Esophagus squamous epithelium (tissue), 5 donors: ENCODE measurements around the gene NHSL2. TPM values are rescaled to one million over a fixed set of nuclear protein-coding genes. Genes with fewer than 3 reads are reported as not detected.

Source experiments
- DNase-seq: peaks from one replicate; lab custom pipeline; 2025; lab: John Stamatoyannopoulos, UW
- H3K27ac ChIP-seq, 4 donors: fragments of 200-600 bp; sonication (generic); one replicate each; pipeline ENCODE4 v1.5.1; 2016 to 2019; ENCODE audit warnings: mild to moderate bottlenecking in 1 of 4
- H3K27me3 ChIP-seq, 4 donors: fragments of 200-600 bp; sonication (generic); 1 replicate in 3 of 4; 2 replicates in 1 of 4; pipeline versions ENCODE4 v1.5.1 to v1.6.0; 2017 to 2021; ENCODE audit warnings: antibody characterized with exemption in 1 of 4
- H3K36me3 ChIP-seq, 3 donors: fragments of 200-600 bp; sonication (generic); one replicate each; pipeline ENCODE4 v1.5.1; 2016 to 2019
- H3K4me1 ChIP-seq, 3 donors: fragments of 200-600 bp; sonication (generic); one replicate each; pipeline ENCODE4 v1.5.1; 2017 to 2019
- H3K4me3 ChIP-seq, 4 donors: fragments of 200-600 bp; sonication (generic); 1 replicate in 3 of 4; 2 replicates in 1 of 4; pipeline ENCODE4 v1.5.1; 2016 to 2019; ENCODE audit warnings: mild to moderate bottlenecking in 2 of 4, moderate library complexity in 1 of 4
- H3K9me3 ChIP-seq, 3 donors: fragments of 200-600 bp; sonication (generic); one replicate each; pipeline ENCODE4 v1.5.1; 2016 to 2019
- POLR2A ChIP-seq, 4 donors: fragments of 450-650 bp; IDR thresholded peaks; one replicate each; pipeline ENCODE4 v1.6.1; 2017; ENCODE audit warnings: antibody characterized with exemption in 4 of 4, mild to moderate bottlenecking in 4 of 4, moderate library complexity in 3 of 4
- WGBS, 2 donors: methylation state at CpG; one replicate each; pipeline ENCODE4 v1.1.5; 2018; 5-methylcytosine and 5-hydroxymethylcytosine counted together
- intact Hi-C: fragments of 100-400 bp; cut with DNase I; formaldehyde crosslinking; loops from one replicate; pipeline ENCODE4 v1.15.0; 2022
- total RNA-seq, 4 donors: library from RNA; depleted of rRNA; stranded (reverse); fragments of >200 nt; gene quantifications; one replicate each; pipeline ENCODE4 v1.1.0, GENCODE V29; 2016
- TF ChIP-seq, protein P1 (sequence below), 6 experiments: fragments of 450-650 bp in 4 of 6; fragments of 200-600 bp in 2 of 6; sonication (generic) in 2 of 6; IDR thresholded peaks; one replicate each; pipeline ENCODE4 v1.5.1; 2016 to 2019; ENCODE audit warnings: antibody characterized with exemption in 6 of 6, mild to moderate bottlenecking in 4 of 6, moderate library complexity in 4 of 6
- donor health status: DM: yes; HTN: yes; CAD: no.

The NHSL2 gene
- total RNA-seq, 4 donors from 2014 or later: 0.23 to 7.1 (median 1.6) TPM

DNA sequence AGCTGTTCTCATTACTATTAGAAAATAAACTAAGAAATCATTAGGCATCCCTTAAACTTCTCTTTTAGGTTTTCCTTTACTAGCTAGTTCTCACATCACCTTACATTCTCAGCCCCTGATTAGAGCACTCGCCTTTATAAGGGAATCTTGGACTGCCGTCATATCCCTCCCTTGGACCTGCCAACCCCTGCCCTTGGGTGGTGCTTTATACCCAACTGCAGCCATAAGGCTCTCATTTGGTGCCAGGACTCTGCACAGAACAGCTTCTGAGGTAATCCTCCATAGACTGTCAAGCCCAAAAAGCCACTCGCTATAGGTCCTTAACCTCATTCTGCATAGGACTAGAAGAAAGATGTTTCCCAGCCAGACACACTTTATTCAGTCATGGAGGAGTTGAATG, 67.5 kb downstream of the NHSL2 start:
- Histone ChIP-seq H3K4me1 (no peaks in the 10 kb centered on the region), H3K9me3 (no peaks in the 10 kb centered on the region), H3K27me3 (no peaks in the 10 kb centered on the region), H3K4me3 (no peak overlapping the region), H3K27ac (no peak overlapping the region), H3K36me3 (no peaks in the 10 kb centered on the region)
- WGBS, 2 donors: 63 to 74% methylated on average over 3 of the region's 3 CpGs
- intact Hi-C loops: no loop called here
- no peak for TF ChIP-seq POLR2A (IDR thresholded peaks at IDR 0.05)
- TF ChIP-seq, protein P1, sequence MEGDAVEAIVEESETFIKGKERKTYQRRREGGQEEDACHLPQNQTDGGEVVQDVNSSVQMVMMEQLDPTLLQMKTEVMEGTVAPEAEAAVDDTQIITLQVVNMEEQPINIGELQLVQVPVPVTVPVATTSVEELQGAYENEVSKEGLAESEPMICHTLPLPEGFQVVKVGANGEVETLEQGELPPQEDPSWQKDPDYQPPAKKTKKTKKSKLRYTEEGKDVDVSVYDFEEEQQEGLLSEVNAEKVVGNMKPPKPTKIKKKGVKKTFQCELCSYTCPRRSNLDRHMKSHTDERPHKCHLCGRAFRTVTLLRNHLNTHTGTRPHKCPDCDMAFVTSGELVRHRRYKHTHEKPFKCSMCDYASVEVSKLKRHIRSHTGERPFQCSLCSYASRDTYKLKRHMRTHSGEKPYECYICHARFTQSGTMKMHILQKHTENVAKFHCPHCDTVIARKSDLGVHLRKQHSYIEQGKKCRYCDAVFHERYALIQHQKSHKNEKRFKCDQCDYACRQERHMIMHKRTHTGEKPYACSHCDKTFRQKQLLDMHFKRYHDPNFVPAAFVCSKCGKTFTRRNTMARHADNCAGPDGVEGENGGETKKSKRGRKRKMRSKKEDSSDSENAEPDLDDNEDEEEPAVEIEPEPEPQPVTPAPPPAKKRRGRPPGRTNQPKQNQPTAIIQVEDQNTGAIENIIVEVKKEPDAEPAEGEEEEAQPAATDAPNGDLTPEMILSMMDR (IDR thresholded peaks at IDR 0.05): no peak
- no peak for DNase-seq

DNA sequence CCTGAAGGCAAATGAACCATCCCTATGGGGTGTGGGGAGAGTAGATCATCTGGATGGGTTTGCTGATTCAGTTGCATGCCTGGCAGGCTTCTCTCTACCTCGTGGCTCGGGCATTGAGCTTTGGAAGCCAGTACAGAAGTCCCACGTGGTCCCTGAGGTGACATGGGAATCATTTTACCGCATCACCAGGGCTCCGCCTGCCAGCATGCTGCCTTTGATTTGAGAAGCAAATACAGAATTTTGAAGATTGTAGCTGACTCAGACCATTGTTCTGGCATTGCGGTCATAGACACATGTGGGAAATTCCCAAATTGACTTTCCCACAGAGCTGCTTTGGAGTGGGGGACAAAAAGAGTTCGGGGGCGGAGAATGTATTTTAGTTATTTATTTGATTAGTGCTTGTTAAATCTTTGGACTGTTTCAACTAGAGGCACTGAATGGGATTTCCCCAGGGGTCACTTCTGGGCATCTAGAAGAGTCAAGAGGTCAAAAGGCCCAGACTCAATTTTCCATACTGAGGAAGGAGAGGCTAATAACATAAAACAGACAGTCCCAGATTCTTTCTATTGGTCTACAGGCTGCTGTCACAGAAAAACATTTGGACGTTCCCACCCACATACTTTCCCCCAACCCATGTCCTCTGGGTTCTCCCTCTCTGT, 79.3 kb downstream of the NHSL2 start:
- Histone ChIP-seq H3K27me3 (no peaks in the 10 kb centered on the region), H3K36me3 (no peaks in the 10 kb centered on the region), H3K4me3 (no peak overlapping the region), H3K9me3 (no peaks in the 10 kb centered on the region), H3K27ac (no peak overlapping the region), H3K4me1 (peaks cover 0 to 14% (median 0%) of the 10 kb centered on the region in 3 donors)
- WGBS, 2 donors: 33% methylated on average over 9 of the region's 9 CpGs; no CpG with 5 or more reads in 1 of the 2 donors
- intact Hi-C loops: no loop called here
- TF ChIP-seq, protein P1 (IDR thresholded peaks at IDR 0.05): no peak
- no peak for TF ChIP-seq POLR2A (IDR thresholded peaks at IDR 0.05)
- DNase-seq: no peak

DNA sequence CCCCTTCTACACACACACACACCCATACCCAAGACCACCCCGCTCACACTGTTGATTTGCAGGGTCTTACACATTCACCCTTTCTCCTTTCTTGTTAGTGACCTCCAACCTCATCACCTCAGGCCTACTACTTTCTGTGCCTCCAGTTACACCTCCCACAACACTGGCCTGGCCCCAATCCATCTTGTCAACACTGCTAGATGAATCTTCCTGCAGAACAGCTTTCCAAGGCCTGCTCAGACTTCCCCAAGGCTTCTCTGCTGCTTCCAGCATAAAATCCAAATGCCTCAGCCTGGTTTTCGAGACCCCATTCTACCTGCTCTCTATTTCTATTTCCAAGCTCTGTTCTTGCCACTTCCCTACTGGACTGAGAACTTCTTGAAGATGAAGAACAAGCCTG, 79.9 kb downstream of the NHSL2 start:
- Histone ChIP-seq H3K36me3 (no peaks in the 10 kb centered on the region), H3K27me3 (no peaks in the 10 kb centered on the region), H3K9me3 (no peaks in the 10 kb centered on the region), H3K4me1 (peaks cover 0 to 14% (median 0%) of the 10 kb centered on the region in 3 donors), H3K4me3 (no peak overlapping the region), H3K27ac (no peak overlapping the region)
- no peak for DNase-seq
- WGBS, 2 donors: 51 to 90% methylated on average over 2 of the region's 2 CpGs
- intact Hi-C loops: no loop called here
- TF ChIP-seq, protein P1 (IDR thresholded peaks at IDR 0.05): no peak
- no peak for TF ChIP-seq POLR2A (IDR thresholded peaks at IDR 0.05)

DNA sequence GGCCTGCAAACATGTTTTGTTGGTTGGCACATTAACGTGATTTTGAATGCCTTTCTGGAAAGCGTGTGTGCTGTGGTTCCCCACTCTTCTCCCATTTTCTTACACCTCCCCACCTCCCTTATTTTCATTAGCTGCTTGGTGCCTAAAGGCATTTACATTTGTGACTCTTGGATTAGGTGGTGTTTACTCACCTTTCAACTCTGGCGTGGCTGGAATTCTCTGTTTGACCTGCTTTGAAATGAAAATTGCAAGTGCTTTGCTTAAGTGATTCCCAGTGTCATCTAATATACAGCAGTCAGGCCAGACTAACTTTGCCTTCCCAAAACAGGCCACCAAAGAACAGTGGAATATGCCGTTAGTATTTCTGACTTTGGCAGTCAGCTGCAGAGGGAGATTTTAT, 80.5 kb downstream of the NHSL2 start:
- intact Hi-C loops: no loop called here
- no peak for TF ChIP-seq POLR2A (IDR thresholded peaks at IDR 0.05)
- TF ChIP-seq, protein P1 (IDR thresholded peaks at IDR 0.05): no peak
- H3K36me3 ChIP-seq: no peaks in the 10 kb centered on the region
- H3K27ac ChIP-seq: no peak overlapping the region
- H3K4me1 ChIP-seq: peaks cover 0 to 14% (median 0%) of the 10 kb centered on the region in 3 donors
- H3K4me3 ChIP-seq: no peak overlapping the region
- DNase-seq: no peak
- no peaks in the 10 kb centered on the region for H3K9me3 ChIP-seq
- no peaks in the 10 kb centered on the region for H3K27me3 ChIP-seq
- 48 to 51% methylated on average over 3 to 4 of the region's 4 CpGs for WGBS, 2 donors

DNA sequence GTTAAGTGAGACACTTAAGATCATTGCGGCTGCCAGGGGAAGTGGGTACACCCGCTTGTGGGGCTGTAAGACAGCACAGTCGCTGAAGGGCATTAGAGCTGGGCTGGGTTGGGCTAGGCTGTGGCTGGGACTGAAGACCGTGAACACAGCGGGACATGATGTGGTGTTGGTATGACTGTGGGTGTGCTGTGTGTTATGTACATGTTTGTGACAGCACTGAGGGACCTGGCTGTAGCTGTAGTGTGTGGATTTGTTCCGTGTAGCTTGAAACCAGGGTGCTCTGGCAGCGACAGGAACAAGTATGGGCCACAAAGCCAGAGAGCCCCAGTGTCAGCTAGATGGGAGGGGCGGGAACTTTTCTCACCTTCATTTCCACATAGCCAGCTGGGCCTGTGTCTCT, 82.1 kb downstream of the NHSL2 start:
- Histone ChIP-seq H3K4me1 (peaks cover 0 to 14% (median 0%) of the 10 kb centered on the region in 3 donors), H3K4me3 (no peak overlapping the region), H3K36me3 (no peaks in the 10 kb centered on the region), H3K9me3 (no peaks in the 10 kb centered on the region), H3K27ac (no peak overlapping the region), H3K27me3 (no peaks in the 10 kb centered on the region)
- TF ChIP-seq, protein P1 (IDR thresholded peaks at IDR 0.05): no peak
- TF ChIP-seq POLR2A (IDR thresholded peaks at IDR 0.05): no peak
- 61 to 74% methylated on average over 5 to 6 of the region's 8 CpGs for WGBS, 2 donors
- intact Hi-C loops: no loop called here
- DNase-seq: no peak
